ENCODE results near the gene GNA14. TPM values are rescaled to one million over a fixed set of nuclear protein-coding genes. Genes with fewer than 3 reads are reported as not detected.
"Not testable (repeated sequence)": the region's sequence is repeated elsewhere in the genome, so short reads cannot be mapped to it uniquely, and the experiment has no call there.

Gene GNA14
- total RNA-seq, 2 experiments from 2014 or later, result not detected

- H3K9me3 Mint-ChIP-seq, result no peaks in the 10 kb centered on the region
- no peaks in the 10 kb centered on the region for H3K36me3 Mint-ChIP-seq
- no peak overlapping the region for H3K27ac Mint-ChIP-seq
- no peak overlapping the region for H3K4me3 Mint-ChIP-seq
- peaks cover 10% of the 10 kb centered on the region for H3K27me3 Mint-ChIP-seq
- DNase-seq, result no peak
- no peaks in the 10 kb centered on the region for H3K4me1 Mint-ChIP-seq
Observed at GRCh38 chr9:77586591-77586990, 61.5 kb downstream of the GNA14 start.

- no peak for DNase-seq
- Mint-ChIP-seq H3K4me3 (no peak overlapping the region), H3K4me1 (no peaks in the 10 kb centered on the region), H3K36me3 (no peaks in the 10 kb centered on the region), H3K27me3 (peaks cover 10% of the 10 kb centered on the region), H3K9me3 (no peaks in the 10 kb centered on the region), H3K27ac (no peak overlapping the region)
Observed at GRCh38 chr9:77585335-77585786, 62.8 kb downstream of the GNA14 start.

- H3K27me3 Mint-ChIP-seq, H3K4me3 Mint-ChIP-seq, DNase-seq, H3K9me3 Mint-ChIP-seq, H3K4me1 Mint-ChIP-seq, H3K36me3 Mint-ChIP-seq, H3K27ac Mint-ChIP-seq: not testable (repeated sequence)
Observed at GRCh38 chr9:77584927-77585326, 63.2 kb downstream of the GNA14 start.

GRCh38 chr9:77582961-77583576, 65.1 kb downstream of the GNA14 start:
- no peaks in the 10 kb centered on the region for H3K36me3 Mint-ChIP-seq
- H3K4me3 Mint-ChIP-seq, result no peak overlapping the region
- H3K27ac Mint-ChIP-seq, result no peak overlapping the region
- H3K4me1 Mint-ChIP-seq, result no peaks in the 10 kb centered on the region
- H3K9me3 Mint-ChIP-seq, result no peaks in the 10 kb centered on the region
- peaks cover 10% of the 10 kb centered on the region for H3K27me3 Mint-ChIP-seq
- no peak for DNase-seq

- Mint-ChIP-seq H3K27ac (no peak overlapping the region), H3K4me3 (no peak overlapping the region), H3K36me3 (no peaks in the 10 kb centered on the region), H3K4me1 (no peaks in the 10 kb centered on the region), H3K27me3 (peaks cover 10% of the 10 kb centered on the region), H3K9me3 (no peaks in the 10 kb centered on the region)
- DNase-seq, result no peak
Observed at GRCh38 chr9:77582525-77582924, 65.6 kb downstream of the GNA14 start.

GRCh38 chr9:77575785-77576184, 72.3 kb downstream of the GNA14 start:
- H3K27me3 Mint-ChIP-seq, result peaks cover 4% of the 10 kb centered on the region
- no peaks in the 10 kb centered on the region for H3K9me3 Mint-ChIP-seq
- no peak overlapping the region for H3K4me3 Mint-ChIP-seq
- DNase-seq, result no peak
- no peaks in the 10 kb centered on the region for H3K4me1 Mint-ChIP-seq
- no peak overlapping the region for H3K27ac Mint-ChIP-seq
- H3K36me3 Mint-ChIP-seq, result no peaks in the 10 kb centered on the region

- Mint-ChIP-seq H3K4me3 (no peak overlapping the region), H3K27me3 (peaks cover 20% of the 10 kb centered on the region), H3K4me1 (no peaks in the 10 kb centered on the region), H3K27ac (no peak overlapping the region), H3K9me3 (no peaks in the 10 kb centered on the region), H3K36me3 (no peaks in the 10 kb centered on the region)
- no peak for DNase-seq
Observed at GRCh38 chr9:77569335-77569734, 78.8 kb downstream of the GNA14 start.

GRCh38 chr9:77563174-77563573, 84.9 kb downstream of the GNA14 start:
- Mint-ChIP-seq H3K9me3 (no peaks in the 10 kb centered on the region), H3K27me3 (peaks cover 27% of the 10 kb centered on the region), H3K27ac (no peak overlapping the region), H3K36me3 (no peaks in the 10 kb centered on the region), H3K4me1 (peaks cover 5% of the 10 kb centered on the region), H3K4me3 (no peak overlapping the region)
- no peak for DNase-seq

- no peaks in the 10 kb centered on the region for H3K36me3 Mint-ChIP-seq
- no peak for DNase-seq
- H3K27ac Mint-ChIP-seq, result no peak overlapping the region
- peaks cover 25% of the 10 kb centered on the region for H3K27me3 Mint-ChIP-seq
- H3K4me1 Mint-ChIP-seq, result peaks cover 5% of the 10 kb centered on the region
- H3K4me3 Mint-ChIP-seq, result no peak overlapping the region
- H3K9me3 Mint-ChIP-seq, result no peaks in the 10 kb centered on the region
Observed at GRCh38 chr9:77562019-77562748, 85.9 kb downstream of the GNA14 start.

- no peak for DNase-seq
- Mint-ChIP-seq H3K9me3 (no peaks in the 10 kb centered on the region), H3K4me1 (peaks cover 5% of the 10 kb centered on the region), H3K36me3 (no peaks in the 10 kb centered on the region), H3K27ac (no peak overlapping the region), H3K4me3 (no peak overlapping the region), H3K27me3 (peaks cover 26% of the 10 kb centered on the region)
Observed at GRCh38 chr9:77561331-77562018, 86.6 kb downstream of the GNA14 start.

- Mint-ChIP-seq H3K4me1 (no peaks in the 10 kb centered on the region), H3K9me3 (no peaks in the 10 kb centered on the region), H3K36me3 (no peaks in the 10 kb centered on the region), H3K4me3 (no peak overlapping the region), H3K27me3 (peaks cover 12% of the 10 kb centered on the region), H3K27ac (no peak overlapping the region)
- DNase-seq, result no peak
Observed at GRCh38 chr9:77556396-77556795, 91.7 kb downstream of the GNA14 start.

GRCh38 chr9:77554586-77555105, 93.5 kb downstream of the GNA14 start:
- H3K4me1 Mint-ChIP-seq, result no peaks in the 10 kb centered on the region
- H3K27ac Mint-ChIP-seq, result no peak overlapping the region
- H3K4me3 Mint-ChIP-seq, result no peak overlapping the region
- no peaks in the 10 kb centered on the region for H3K9me3 Mint-ChIP-seq
- H3K36me3 Mint-ChIP-seq, result no peaks in the 10 kb centered on the region
- H3K27me3 Mint-ChIP-seq, result peaks cover 7% of the 10 kb centered on the region
- DNase-seq, result no peak

- no peak overlapping the region for H3K4me3 Mint-ChIP-seq
- peaks cover under 1% of the 10 kb centered on the region for H3K9me3 Mint-ChIP-seq
- H3K4me1 Mint-ChIP-seq, result no peaks in the 10 kb centered on the region
- no peak overlapping the region for H3K27ac Mint-ChIP-seq
- DNase-seq, result no peak
- peaks cover 3% of the 10 kb centered on the region for H3K27me3 Mint-ChIP-seq
- H3K36me3 Mint-ChIP-seq, result no peaks in the 10 kb centered on the region
Observed at GRCh38 chr9:77547106-77547730, 100.9 kb downstream of the GNA14 start.

- H3K27me3 Mint-ChIP-seq, result peaks cover 3% of the 10 kb centered on the region
- H3K4me1 Mint-ChIP-seq, result no peaks in the 10 kb centered on the region
- no peak overlapping the region for H3K27ac Mint-ChIP-seq
- no peak for DNase-seq
- H3K4me3 Mint-ChIP-seq, result no peak overlapping the region
- peaks cover 7% of the 10 kb centered on the region for H3K9me3 Mint-ChIP-seq
- no peaks in the 10 kb centered on the region for H3K36me3 Mint-ChIP-seq
Observed at GRCh38 chr9:77546376-77546950, 101.7 kb downstream of the GNA14 start.

- no peak for DNase-seq
- Mint-ChIP-seq H3K36me3 (no peaks in the 10 kb centered on the region), H3K27ac (no peak overlapping the region), H3K9me3 (peaks cover 20% of the 10 kb centered on the region), H3K4me3 (no peak overlapping the region), H3K4me1 (no peaks in the 10 kb centered on the region), H3K27me3 (peaks cover 3% of the 10 kb centered on the region)
Observed at GRCh38 chr9:77544546-77544945, 103.6 kb downstream of the GNA14 start.

Data from activated naive CD8-positive, alpha-beta T cell treated with anti-CD3 and anti-CD28 coated beads for 36 hours (primary cell).